Measurements from ENCODE around the gene TAF4B. TPM values are rescaled to one million over a fixed set of nuclear protein-coding genes. Genes with fewer than 3 reads are reported as not detected.
A peak's percentile ranks its signal among the peaks of the same experiment; 100 is the strongest.

Gene TAF4B
- polyA plus RNA-seq, 1 donor from 2014 or later: 0.38 TPM

- Histone ChIP-seq H3K27ac (ENCODE audit: low read length) (peak overlapping the region; percentile 25), H3F3A (ENCODE audit: insufficient read depth, low read length, poor library complexity, severe bottlenecking) (no peaks in the 10 kb centered on the region), H3K27me3 (ENCODE audit: insufficient read depth, low read depth, low read length) (no peaks in the 10 kb centered on the region), H3K4me2 (ENCODE audit: low read length) (no peak overlapping the region), H3K4me3 (ENCODE audit: low read length) (peak overlapping the region; percentile 24), H3K9ac (ENCODE audit: low read length) (no peak overlapping the region), H3K9me2 (ENCODE audit: insufficient read depth, low read length) (no peaks in the 10 kb centered on the region), H3K9me3 (ENCODE audit: low read length) (no peaks in the 10 kb centered on the region), H2AFZ (ENCODE audit: low read depth, low read length) (peak overlapping the region; percentile 1), H3K79me2 (replicated peaks; ENCODE audit: insufficient read depth, low read length) (no peaks in the 10 kb centered on the region), H3K36me3 (ENCODE audit: insufficient read depth, low read length) (no peaks in the 10 kb centered on the region), H4K20me1 (ENCODE audit: insufficient read depth) (no peaks in the 10 kb centered on the region)
- TF ChIP-seq RAD21 (conservative IDR thresholded peaks at IDR 0.05): no peak
- TF ChIP-seq REST (IDR thresholded peaks at IDR 0.05; ENCODE audit: borderline replicate concordance): no peak
- no peak for TF ChIP-seq POLR2AphosphoS5 (IDR thresholded peaks at IDR 0.05)
- TF ChIP-seq CTCF (IDR thresholded peaks at IDR 0.05; ENCODE audit: poor library complexity, severe bottlenecking): no peak
- no peak for TF ChIP-seq SMC3 (conservative IDR thresholded peaks at IDR 0.05; ENCODE audit: poor library complexity)
- TF ChIP-seq MXI1 (conservative IDR thresholded peaks at IDR 0.05; ENCODE audit: poor library complexity, severe bottlenecking): no peak
Measured at GRCh38 chr18:26312199-26312598, 86.0 kb downstream of the TAF4B start.

- no peaks in the 10 kb centered on the region for H3K9me3 ChIP-seq (ENCODE audit: low read length)
- no peak overlapping the region for H3K4me3 ChIP-seq (ENCODE audit: low read length)
- H3F3A ChIP-seq (ENCODE audit: insufficient read depth, low read length, poor library complexity, severe bottlenecking): no peaks in the 10 kb centered on the region
- no peak overlapping the region for H3K27ac ChIP-seq (ENCODE audit: low read length)
- no peaks in the 10 kb centered on the region for H4K20me1 ChIP-seq (ENCODE audit: insufficient read depth)
- no peak overlapping the region for H2AFZ ChIP-seq (ENCODE audit: low read depth, low read length)
- no peaks in the 10 kb centered on the region for H3K36me3 ChIP-seq (ENCODE audit: insufficient read depth, low read length)
- H3K79me2 ChIP-seq (replicated peaks; ENCODE audit: insufficient read depth, low read length): no peaks in the 10 kb centered on the region
- no peaks in the 10 kb centered on the region for H3K9me2 ChIP-seq (ENCODE audit: insufficient read depth, low read length)
- no peak overlapping the region for H3K9ac ChIP-seq (ENCODE audit: low read length)
- no peaks in the 10 kb centered on the region for H3K27me3 ChIP-seq (ENCODE audit: insufficient read depth, low read depth, low read length)
- TF ChIP-seq SMC3 (conservative IDR thresholded peaks at IDR 0.05; ENCODE audit: poor library complexity): no peak
- no peak overlapping the region for H3K4me2 ChIP-seq (ENCODE audit: low read length)
Measured at GRCh38 chr18:26317398-26317797, 91.2 kb downstream of the TAF4B start.

GRCh38 chr18:26320686-26321085, 94.4 kb downstream of the TAF4B start:
- no peaks in the 10 kb centered on the region for H3F3A ChIP-seq (ENCODE audit: insufficient read depth, low read length, poor library complexity, severe bottlenecking)
- H3K9me3 ChIP-seq (ENCODE audit: low read length): no peaks in the 10 kb centered on the region
- H2AFZ ChIP-seq (ENCODE audit: low read depth, low read length): no peak overlapping the region
- H3K27ac ChIP-seq (ENCODE audit: low read length): peak overlapping the region; percentile 12
- H3K27me3 ChIP-seq (ENCODE audit: insufficient read depth, low read depth, low read length): no peaks in the 10 kb centered on the region
- H3K79me2 ChIP-seq (replicated peaks; ENCODE audit: insufficient read depth, low read length): no peaks in the 10 kb centered on the region
- peak overlapping the region; percentile 24 for H3K4me3 ChIP-seq (ENCODE audit: low read length)
- no peak overlapping the region for H3K4me2 ChIP-seq (ENCODE audit: low read length)
- no peak overlapping the region for H3K9ac ChIP-seq (ENCODE audit: low read length)
- H4K20me1 ChIP-seq (ENCODE audit: insufficient read depth): no peaks in the 10 kb centered on the region
- TF ChIP-seq CTCF (IDR thresholded peaks at IDR 0.05; ENCODE audit: poor library complexity, severe bottlenecking) (no peak), POLR2AphosphoS5 (IDR thresholded peaks at IDR 0.05) (peak; percentile 30)
- no peaks in the 10 kb centered on the region for H3K9me2 ChIP-seq (ENCODE audit: insufficient read depth, low read length)
- no peaks in the 10 kb centered on the region for H3K36me3 ChIP-seq (ENCODE audit: insufficient read depth, low read length)
